IMR-90 (cell line): ENCODE results near the gene SERPINA5. TPM values are rescaled to one million over a fixed set of nuclear protein-coding genes. Genes with fewer than 3 reads are reported as not detected.
A peak's percentile ranks its signal among the peaks of the same experiment; 100 is the strongest.

Source experiments
- ATAC-seq: fragments of 200-7000 bp; cut with Tn5 transposase; 2 replicates; pipeline ENCODE4 v1.9.1; 2020; ENCODE audit warnings: low read depth, mild to moderate bottlenecking, moderate library complexity
- BruUV-seq: library from RNA; stranded (reverse); fragments of 400-500 nt; replicated peaks from 2 replicates; lab custom pipeline; 2021; lab: Mats Ljungman, UMichigan
- CTCF ChIA-PET: fragments of 300-600 bp; formaldehyde crosslinking; extraction: SDS; loops from one replicate; lab custom pipeline; 2021; ENCODE audit warnings: antibody characterized with exemption; lab: Yijun Ruan, JAX
- POLR2A ChIA-PET: fragments of 300-600 bp; sonication (Branson Sonifier 250); formaldehyde crosslinking; loops from one replicate; lab custom pipeline; 2022; ENCODE audit warnings: antibody characterized with exemption; ENCODE audit not compliant: unreplicated experiment; lab: Charles Lee
- DNase-seq: peaks from one replicate; pipeline ENCODE4 v3.0.0; 2013
- H2AFZ ChIP-seq: replicated peaks from 2 replicates; pipeline ENCODE3; 2013; ENCODE audit warnings: low read length, mild to moderate bottlenecking; ENCODE audit not compliant: poor library complexity
- H2AK5ac ChIP-seq: 2 replicates; pipeline ENCODE4 v1.6.1; 2013; ENCODE audit warnings: low read depth, low read length, inconsistent platforms
- H2AK9ac ChIP-seq: replicated peaks from 2 replicates; pipeline ENCODE3; 2013; ENCODE audit warnings: mild to moderate bottlenecking, low read depth, low read length, moderate library complexity; ENCODE audit not compliant: poor library complexity
- H2BK120ac ChIP-seq: 2 replicates; pipeline ENCODE4 v1.6.1; 2013; ENCODE audit warnings: low read depth, low read length, inconsistent platforms
- H2BK15ac ChIP-seq: 3 replicates; pipeline ENCODE4 v1.6.1; 2013; ENCODE audit warnings: low read depth, low read length, inconsistent platforms
- H2BK20ac ChIP-seq: 2 replicates; pipeline ENCODE4 v1.6.1; 2013; ENCODE audit warnings: low read depth, mild to moderate bottlenecking, inconsistent platforms, low read length, moderate library complexity
- H2BK5ac ChIP-seq: 2 replicates; pipeline ENCODE4 v1.6.1; 2013; ENCODE audit warnings: mild to moderate bottlenecking, low read depth, low read length, inconsistent platforms; ENCODE audit not compliant: poor library complexity, severe bottlenecking
- H3K14ac ChIP-seq: replicated peaks from 2 replicates; pipeline ENCODE4 v1.6.1; 2013; ENCODE audit warnings: low read depth, low read length, inconsistent platforms
- H3K18ac ChIP-seq: 2 replicates; pipeline ENCODE4 v1.6.1; 2013; ENCODE audit warnings: low read depth, low read length, control low read depth
- H3K23ac ChIP-seq: 2 replicates; pipeline ENCODE4 v1.6.1; 2013; ENCODE audit warnings: low read depth, low read length, inconsistent platforms
- H3K27ac ChIP-seq: 2 replicates; pipeline ENCODE4 v1.5.1; 2013; ENCODE audit warnings: mild to moderate bottlenecking, control low read depth, low read length; ENCODE audit not compliant: insufficient read depth
- H3K27me3 ChIP-seq: 2 replicates; pipeline ENCODE4 v1.6.1; 2013; ENCODE audit warnings: low read length; ENCODE audit not compliant: control insufficient read depth, insufficient read depth
- H3K36me3 ChIP-seq: 2 replicates; pipeline ENCODE4 v1.6.1; 2013; ENCODE audit warnings: low read length, mixed read lengths; ENCODE audit not compliant: control insufficient read depth, insufficient read depth
- H3K4ac ChIP-seq: 2 replicates; pipeline ENCODE4 v1.6.1; 2013; ENCODE audit warnings: low read depth, low read length, inconsistent platforms
- H3K4me1 ChIP-seq: 2 replicates; pipeline ENCODE4 v1.6.1; 2013; ENCODE audit warnings: low read length, mixed read lengths; ENCODE audit not compliant: control insufficient read depth, insufficient read depth
- H3K4me2 ChIP-seq: 2 replicates; pipeline ENCODE4 v1.6.1; 2013; ENCODE audit warnings: low read depth, mild to moderate bottlenecking, control low read depth, low read length, moderate library complexity
- H3K4me3 ChIP-seq: 2 replicates; pipeline ENCODE4 v1.5.1; 2013; ENCODE audit warnings: low read depth, mild to moderate bottlenecking, control low read depth, low read length, moderate library complexity; ENCODE audit not compliant: insufficient read depth
- H3K56ac ChIP-seq: 2 replicates; pipeline ENCODE4 v1.6.1; 2013; ENCODE audit warnings: low read length, inconsistent platforms; ENCODE audit not compliant: insufficient read depth; ENCODE audit errors: extremely low read depth
- H3K79me1 ChIP-seq, 2 experiments: 2 replicates each; pipeline ENCODE4 v1.6.1; 2013; ENCODE audit warnings: low read length in 2 of 2, inconsistent platforms in 1 of 2, low read depth in 1 of 2
- H3K9ac ChIP-seq: 2 replicates; pipeline ENCODE4 v1.6.1; 2013; ENCODE audit warnings: low read depth, low read length, control low read depth
- H3K9me1 ChIP-seq: 2 replicates; pipeline ENCODE4 v1.6.1; 2013; ENCODE audit warnings: low read length, inconsistent platforms; ENCODE audit not compliant: insufficient read depth
- H3K9me3 ChIP-seq: 2 replicates; pipeline ENCODE4 v1.6.1; 2013; ENCODE audit warnings: low read length; ENCODE audit not compliant: control insufficient read depth, insufficient read depth
- H4K20me1 ChIP-seq: 2 replicates; pipeline ENCODE4 v1.6.1; 2013; ENCODE audit warnings: low read length, inconsistent platforms; ENCODE audit not compliant: insufficient read depth
- H4K5ac ChIP-seq: 2 replicates; pipeline ENCODE4 v1.6.1; 2013; ENCODE audit warnings: mild to moderate bottlenecking, low read depth, low read length, control low read depth
- H4K8ac ChIP-seq, 2 experiments: 2 replicates each; pipeline ENCODE4 v1.6.1; 2013; ENCODE audit warnings: low read depth in 2 of 2, low read length in 2 of 2, control low read depth in 1 of 2, inconsistent platforms in 1 of 2
- H4K91ac ChIP-seq: 2 replicates; pipeline ENCODE4 v1.6.1; 2013; ENCODE audit warnings: low read depth, low read length, inconsistent platforms; ENCODE audit not compliant: insufficient read depth
- BHLHE40 ChIP-seq: fragments of 150-350 bp; IDR thresholded peaks from 2 replicates; pipeline ENCODE4 v1.6.1; 2016; ENCODE audit warnings: mild to moderate bottlenecking, low read depth, low read length
- CEBPB ChIP-seq: IDR thresholded peaks from 2 replicates; pipeline ENCODE4 v1.6.1; 2012; ENCODE audit warnings: low read depth, low read length, improper control_type of control experiment
- CHD1 ChIP-seq: IDR thresholded peaks from 2 replicates; pipeline ENCODE4 v1.6.1; 2012; ENCODE audit warnings: low read depth, low read length, improper control_type of control experiment
- CTCF ChIP-seq: conservative IDR thresholded peaks from 2 replicates; pipeline ENCODE4 v1.5.1; 2012; ENCODE audit warnings: mild to moderate bottlenecking, low read depth, low read length, improper control_type of control experiment
- ELK1 ChIP-seq: fragments of 150-350 bp; IDR thresholded peaks from 2 replicates; pipeline ENCODE4 v1.6.1; 2016; ENCODE audit warnings: low read depth, mild to moderate bottlenecking, low read length, moderate library complexity, borderline replicate concordance
- FOS ChIP-seq: fragments of 150-350 bp; IDR thresholded peaks from 2 replicates; pipeline ENCODE4 v1.6.1; 2016; ENCODE audit warnings: low read depth, low read length
- MAFK ChIP-seq: IDR thresholded peaks from 2 replicates; pipeline ENCODE4 v1.6.1; 2012; ENCODE audit warnings: low read depth, low read length, improper control_type of control experiment
- MAZ ChIP-seq: IDR thresholded peaks from 2 replicates; pipeline ENCODE4 v1.6.1; 2012; ENCODE audit warnings: low read depth, mild to moderate bottlenecking, low read length, improper control_type of control experiment, moderate library complexity, borderline replicate concordance
- MXI1 ChIP-seq: IDR thresholded peaks from 2 replicates; pipeline ENCODE4 v1.6.1; 2012; ENCODE audit warnings: low read depth, mild to moderate bottlenecking, low read length, moderate library complexity, borderline replicate concordance
- NFE2L2 ChIP-seq: fragments of 150-350 bp; IDR thresholded peaks from 2 replicates; pipeline ENCODE4 v1.6.1; 2016; ENCODE audit warnings: low read depth, mild to moderate bottlenecking, low read length
- POLR2A ChIP-seq: IDR thresholded peaks from 2 replicates; pipeline ENCODE4 v1.6.1; 2012; ENCODE audit warnings: mild to moderate bottlenecking, low read depth, low read length
- RAD21 ChIP-seq: IDR thresholded peaks from 2 replicates; pipeline ENCODE4 v1.6.1; 2012; ENCODE audit warnings: low read length, improper control_type of control experiment
- RCOR1 ChIP-seq: IDR thresholded peaks from 2 replicates; pipeline ENCODE4 v1.6.1; 2012; ENCODE audit warnings: mild to moderate bottlenecking, low read length, improper control_type of control experiment; ENCODE audit not compliant: insufficient replicate concordance
- RFX5 ChIP-seq: IDR thresholded peaks from 2 replicates; pipeline ENCODE4 v1.8.0; 2012; ENCODE audit warnings: low read depth, mild to moderate bottlenecking, low read length, moderate library complexity
- SMC3 ChIP-seq: fragments of 150-350 bp; IDR thresholded peaks from 2 replicates; pipeline ENCODE4 v1.6.1; 2016; ENCODE audit warnings: low read depth, mild to moderate bottlenecking, antibody characterized with exemption, low read length, moderate library complexity
- USF2 ChIP-seq: fragments of 150-350 bp; IDR thresholded peaks from 2 replicates; pipeline ENCODE4 v1.6.1; 2017; ENCODE audit warnings: mild to moderate bottlenecking, antibody characterized with exemption, low read length, low read depth
- WGBS, 2 experiments: methylation state at CpG; one replicate each; pipeline versions ENCODE4 v1.1.5 to v1.1.7; 2013; ENCODE audit warnings: missing lambda C conversion rate in 2 of 2; ENCODE audit not compliant: insufficient read length in 1 of 2; ENCODE audit errors: extremely low coverage in 2 of 2; 5-methylcytosine and 5-hydroxymethylcytosine counted together
- dilution Hi-C: fragments of 300-500 bp; cut with HindIII; formaldehyde crosslinking; loops from one replicate; pipeline ENCODE4 v1.14.3; 2018; ENCODE audit warnings: low sequenced_read_pairs; ENCODE audit not compliant: unreplicated experiment
- in situ Hi-C: fragments of 300-500 bp; cut with MboI; formaldehyde crosslinking; loops from 3 replicates; pipeline ENCODE4 v1.14.3; 2019; ENCODE audit warnings: low sequenced_read_pairs, inconsistent platforms, mixed read lengths
- intact Hi-C: fragments of 100-400 bp; cut with micrococcal nuclease; formaldehyde crosslinking; loops from 2 replicates; pipeline ENCODE4 v1.10.0; 2022
- polyA plus RNA-seq, 3 experiments: library from polyadenylated mRNA; depleted of rRNA; stranded (reverse); fragments of >200 nt; gene quantifications; 2 replicates each; pipeline ENCODE4 v1.2.3, GENCODE V29; 2012; ENCODE audit warnings: low replicate concordance in 1 of 3
- total RNA-seq: library from RNA; depleted of rRNA; stranded (reverse); fragments of >200 nt; gene quantifications from 2 replicates; pipeline ENCODE4 v1.2.3, GENCODE V29; 2012

Gene SERPINA5
- total and polyA plus RNA-seq, 2 of the 4 experiments (the other 2 are of a cell fraction): not detected

GRCh38 chr14:94571950-94572349, 9.3 kb upstream of the SERPINA5 start:
- no peak overlapping the region for H2AK5ac ChIP-seq
- no peak overlapping the region for H2BK20ac ChIP-seq
- H3K4me2 ChIP-seq: no peak overlapping the region
- H3K9me3 ChIP-seq: peaks cover under 1% of the 10 kb centered on the region
- POLR2A ChIA-PET: no interaction called here
- peak overlapping the region; percentile 58 for H2AK9ac ChIP-seq
- H3K79me1 ChIP-seq: no peaks in the 10 kb centered on the region
- no peak overlapping the region for H2BK5ac ChIP-seq
- dilution Hi-C loops: no loop called here
- H3K18ac ChIP-seq: no peak overlapping the region
- H3K14ac ChIP-seq: no peak overlapping the region
- H2BK120ac ChIP-seq: no peak overlapping the region
- H3K4me1 ChIP-seq: no peaks in the 10 kb centered on the region
- intact Hi-C loops: no loop called here
- H3K9me1 ChIP-seq: no peaks in the 10 kb centered on the region
- no peak overlapping the region for H3K56ac ChIP-seq
- no peaks in the 10 kb centered on the region for H3K36me3 ChIP-seq
- peak; percentile 23 for DNase-seq
- no peak overlapping the region for H3K27ac ChIP-seq
- H2BK15ac ChIP-seq: no peak overlapping the region
- no peak for TF ChIP-seq SMC3
- no peak for TF ChIP-seq MAZ
- no peak for TF ChIP-seq RCOR1
- TF ChIP-seq RAD21: no peak
- TF ChIP-seq CHD1: no peak
- TF ChIP-seq FOS: no peak
- TF ChIP-seq RFX5: no peak
- TF ChIP-seq ELK1: no peak
- TF ChIP-seq CEBPB: no peak
- no peak for TF ChIP-seq MXI1
- TF ChIP-seq MAFK: no peak
- no peak for TF ChIP-seq USF2
- no peak for TF ChIP-seq POLR2A
- no peak for TF ChIP-seq NFE2L2
- no peak for TF ChIP-seq BHLHE40
- TF ChIP-seq CTCF: no peak
- no peak overlapping the region for H2AFZ ChIP-seq
- WGBS, 2 experiments: no CpG with 5 or more reads among the region's 6 CpGs
- no peak overlapping the region for H3K23ac ChIP-seq
- H3K27me3 ChIP-seq: no peaks in the 10 kb centered on the region; the same call in 1 of the 2 replicates
- H4K5ac ChIP-seq: no peak overlapping the region
- H4K8ac ChIP-seq: no peak overlapping the region; a peak in 1 of 4 replicates
- CTCF ChIA-PET: interaction anchor here (0.6 kb wide), 1 partner anchor 707 kb away, joined by 3 read pairs; no protein-coding TSS in a partner anchor
- ATAC-seq: no peak
- in situ Hi-C loops: no loop called here
- no peak overlapping the region for H3K9ac ChIP-seq
- no TSS peak for BruUV-seq
- no peak overlapping the region for H4K91ac ChIP-seq
- no peaks in the 10 kb centered on the region for H4K20me1 ChIP-seq
- no peak overlapping the region for H3K4ac ChIP-seq
- H3K4me3 ChIP-seq: no peak overlapping the region
